ENCODE measurements around the gene CCL7.

- TF ChIP-seq CTCF (IDR thresholded peaks at IDR 0.05) = no peak
- no peak for TF ChIP-seq ZFX (IDR thresholded peaks at IDR 0.05; ENCODE audit: borderline replicate concordance)
These were observed 13.6 kb downstream of the CCL7 start for GRCh38 chr17:34283571-34283970.
